Stimulated activated CD4-positive, alpha-beta T cell treated with anti-CD3 and anti-CD28 coated beads, Interleukin-12 subunit alpha, Interleukin-12 subunit beta, amount 100 ng/mL, for 48 hours (primary cell): ENCODE measurements around the gene GJA8.
A peak's percentile ranks its signal among the peaks of the same experiment; 100 is the strongest.
"Not testable (repeated sequence)": the region's sequence is repeated elsewhere in the genome, so short reads cannot be mapped to it uniquely, and the experiment has no call there.

Source experiments
- DNase-seq, 3 donors: peaks; one replicate each; pipeline ENCODE4 v3.0.0-alpha.2; 2020; ENCODE audit warnings: low read depth in 2 of 3, low spot score in 1 of 3

The GJA8 gene

GRCh38 chr1:147902253-147902845, at the start of gene GJA8:
Gene GJA8 (plus strand): TSS chr1:147902795. CDS start chr1:147907956, 5,161 bp downstream.
- DNase-seq = no peak

GRCh38 chr1:147853391-147853790, 49.2 kb upstream of the GJA8 start:
- no peak for DNase-seq

DNA sequence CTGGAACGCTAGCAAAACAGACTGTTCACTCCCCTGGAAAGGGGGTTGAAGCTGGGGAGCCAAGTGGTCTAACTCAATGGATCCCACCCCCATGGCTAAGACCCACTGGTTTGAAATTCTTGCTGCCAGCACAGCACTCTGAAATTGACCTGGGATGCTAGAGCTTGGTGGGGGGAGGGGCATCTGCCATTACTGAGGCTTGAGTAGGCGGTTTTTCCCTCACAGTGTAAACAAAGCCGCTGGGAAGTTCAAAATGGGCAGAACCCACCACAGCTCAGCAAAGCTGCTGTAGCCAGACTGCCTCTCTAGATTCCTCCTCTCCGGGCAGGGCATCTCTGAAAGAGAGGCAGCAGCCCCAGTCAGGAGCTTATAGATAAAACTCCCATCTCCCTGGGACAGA, 47.6 kb upstream of the GJA8 start:
- not testable (repeated sequence) for DNase-seq

GRCh38 chr1:147855996-147856395, 46.6 kb upstream of the GJA8 start:
- DNase-seq = not testable (repeated sequence)

DNA sequence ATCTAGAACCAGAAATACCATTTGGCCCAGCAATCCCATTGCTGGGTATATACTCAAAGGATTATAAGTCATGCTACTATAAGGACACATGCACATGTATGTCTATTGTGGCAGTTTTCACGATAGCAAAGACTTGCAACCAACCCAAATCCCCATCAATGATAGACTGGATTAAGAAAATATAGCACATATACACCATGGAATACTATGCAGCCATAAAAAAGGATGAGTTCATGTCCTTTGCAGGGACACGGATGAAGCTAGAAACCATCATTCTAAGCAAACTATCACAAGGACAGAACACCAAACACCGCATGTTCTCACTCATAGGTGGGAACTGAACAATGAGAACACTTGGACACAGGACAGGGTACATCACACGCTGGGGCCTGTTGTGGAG, 35.4 kb upstream of the GJA8 start:
- not testable (repeated sequence) for DNase-seq

GRCh38 chr1:147878022-147878421, 24.6 kb upstream of the GJA8 start:
- no peak for DNase-seq

DNA sequence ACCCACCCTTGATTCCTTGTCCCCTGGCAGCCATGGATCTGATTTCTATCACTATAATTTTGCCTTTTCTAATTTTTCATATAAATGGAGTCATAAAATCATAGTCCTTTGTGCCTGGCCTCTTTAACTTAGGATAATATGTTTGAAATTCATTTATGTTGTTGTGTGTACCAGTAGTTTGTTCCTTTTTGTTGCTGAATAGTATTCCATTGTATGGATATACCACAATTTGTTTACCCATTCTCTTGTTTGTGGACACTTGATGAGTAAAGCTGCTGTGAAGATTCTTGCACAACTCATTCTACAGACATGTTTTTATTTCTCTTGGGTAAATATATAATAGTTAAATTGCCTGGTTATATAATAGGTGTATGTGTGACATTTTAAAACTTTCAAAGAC, 22.7 kb upstream of the GJA8 start:
- DNase-seq = no peak

- DNase-seq = no peak
These were observed 20.1 kb upstream of the GJA8 start for GRCh38 chr1:147882535-147882934.

- peak; percentile 33 to 62 (median 54) for DNase-seq
These were observed 12.3 kb upstream of the GJA8 start for GRCh38 chr1:147890177-147890790.

DNA sequence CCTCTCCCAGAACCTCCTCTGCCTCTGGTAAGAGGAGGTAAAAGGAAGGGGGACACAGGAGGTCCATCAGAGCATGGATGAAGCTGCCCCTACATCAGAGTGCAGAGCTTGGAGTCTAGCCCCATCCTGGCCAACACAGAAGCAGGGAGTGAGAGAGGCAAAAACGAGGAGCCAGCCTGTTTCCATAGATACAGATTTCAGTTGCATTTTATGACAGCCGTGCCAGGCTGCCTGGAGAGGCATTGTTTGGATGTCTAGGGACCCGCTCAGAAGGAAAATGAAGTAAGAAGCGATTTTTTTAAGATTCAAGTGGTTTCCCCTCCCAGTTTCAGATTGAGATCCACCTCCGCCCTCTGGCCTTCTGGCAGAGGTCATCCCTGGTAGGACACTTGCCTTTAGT, 11.5 kb upstream of the GJA8 start:
- DNase-seq = no peak

DNA sequence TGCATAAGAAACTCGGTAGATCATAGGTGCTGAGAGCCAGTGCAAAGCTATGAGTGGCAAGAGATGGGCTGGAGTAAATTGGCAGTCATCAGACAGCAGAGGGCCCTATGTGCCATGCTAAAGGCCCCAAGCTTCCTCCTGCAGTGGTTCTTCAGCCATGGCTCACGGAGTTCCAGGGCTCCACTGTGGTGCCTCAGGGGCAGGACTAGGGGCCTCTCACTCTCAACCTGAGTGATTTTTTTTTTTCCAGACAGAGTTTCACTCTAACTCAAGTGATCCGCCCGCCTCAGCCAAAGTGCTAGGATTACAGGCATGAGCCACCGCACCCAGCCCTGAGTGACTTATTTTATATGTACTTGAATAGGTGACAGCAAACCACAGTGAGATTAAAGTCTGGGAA, 10.4 kb upstream of the GJA8 start:
- no peak for DNase-seq

- DNase-seq = peak in 2 of 3 donors; percentile 8 to 25
These were observed 9.8 kb upstream of the GJA8 start for GRCh38 chr1:147892731-147893214.

DNA sequence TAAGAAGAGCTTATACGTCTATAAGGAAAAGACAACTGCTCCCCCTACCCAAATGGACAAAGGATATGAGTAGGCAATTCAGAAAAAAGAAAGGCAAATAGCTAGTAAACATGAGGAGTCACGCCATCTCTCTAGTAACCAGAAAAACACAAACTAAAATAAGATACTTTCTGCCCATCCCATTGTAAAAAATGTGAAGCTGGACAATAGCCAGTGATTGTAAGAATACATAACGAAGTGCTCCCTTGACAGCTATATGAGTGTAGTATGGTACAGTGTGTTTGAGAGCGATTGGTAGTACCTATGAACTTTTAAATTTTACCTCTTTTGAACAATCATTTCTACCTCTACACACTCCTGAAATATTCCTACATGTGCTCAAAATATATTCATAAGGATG, 7.5 kb upstream of the GJA8 start:
- no peak for DNase-seq

DNA sequence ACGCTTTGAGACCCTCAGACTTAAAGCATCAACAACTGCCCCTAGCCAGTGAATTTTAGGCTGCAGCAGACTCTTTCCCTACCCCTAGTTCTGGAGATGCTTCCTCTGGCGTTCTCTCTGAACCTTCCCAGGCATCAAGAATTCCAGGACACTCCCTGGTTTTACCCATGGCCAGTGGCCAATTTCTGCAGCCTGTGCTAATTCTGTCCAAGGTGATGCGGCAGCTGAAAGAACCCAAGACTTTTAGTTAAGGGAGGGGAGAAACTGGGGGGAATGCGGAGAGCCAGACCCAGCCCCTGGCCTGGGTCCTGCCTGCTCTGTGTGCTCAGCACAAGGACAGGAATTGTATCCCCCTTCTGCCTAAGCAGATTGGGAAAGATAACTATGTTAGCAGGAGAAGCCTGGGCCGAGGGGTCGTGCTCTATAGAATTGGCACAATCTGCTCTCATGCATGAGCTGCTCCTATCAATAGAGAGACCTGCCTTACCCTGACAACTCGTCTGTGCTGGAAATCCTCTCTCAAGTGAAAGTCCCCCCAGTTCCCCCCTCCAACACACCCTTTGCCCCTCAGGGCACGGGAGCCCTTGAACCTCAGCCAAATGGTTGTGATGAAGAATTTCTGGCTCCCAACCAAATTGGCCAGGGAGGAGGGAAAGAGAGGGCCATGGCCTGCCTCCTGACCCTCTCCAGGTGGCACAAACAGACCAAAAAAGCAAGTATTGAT, 5.4 kb upstream of the GJA8 start:
- no peak for DNase-seq

DNA sequence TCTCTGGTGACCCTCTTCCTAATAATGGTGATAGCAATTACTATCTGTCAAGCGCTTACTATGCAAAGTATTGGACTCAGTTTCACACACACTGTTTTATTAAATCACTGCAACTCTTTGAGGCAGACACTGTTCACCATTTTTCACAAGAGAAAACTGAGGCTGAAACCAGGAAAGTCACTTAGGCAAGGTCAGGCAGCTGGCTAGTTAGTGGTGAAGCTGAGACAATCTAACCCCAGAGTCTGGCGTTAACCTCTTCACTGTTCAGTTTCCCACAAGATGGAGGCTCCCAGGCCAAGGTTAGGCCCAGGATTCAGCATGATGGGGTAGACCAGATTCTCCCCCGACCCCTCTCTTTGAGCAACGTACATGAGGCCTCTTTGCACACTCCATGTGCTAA, 4.8 kb upstream of the GJA8 start:
- DNase-seq = no peak

GRCh38 chr1:147904726-147905125, 2.1 kb downstream of the GJA8 start:
- DNase-seq = no peak

DNA sequence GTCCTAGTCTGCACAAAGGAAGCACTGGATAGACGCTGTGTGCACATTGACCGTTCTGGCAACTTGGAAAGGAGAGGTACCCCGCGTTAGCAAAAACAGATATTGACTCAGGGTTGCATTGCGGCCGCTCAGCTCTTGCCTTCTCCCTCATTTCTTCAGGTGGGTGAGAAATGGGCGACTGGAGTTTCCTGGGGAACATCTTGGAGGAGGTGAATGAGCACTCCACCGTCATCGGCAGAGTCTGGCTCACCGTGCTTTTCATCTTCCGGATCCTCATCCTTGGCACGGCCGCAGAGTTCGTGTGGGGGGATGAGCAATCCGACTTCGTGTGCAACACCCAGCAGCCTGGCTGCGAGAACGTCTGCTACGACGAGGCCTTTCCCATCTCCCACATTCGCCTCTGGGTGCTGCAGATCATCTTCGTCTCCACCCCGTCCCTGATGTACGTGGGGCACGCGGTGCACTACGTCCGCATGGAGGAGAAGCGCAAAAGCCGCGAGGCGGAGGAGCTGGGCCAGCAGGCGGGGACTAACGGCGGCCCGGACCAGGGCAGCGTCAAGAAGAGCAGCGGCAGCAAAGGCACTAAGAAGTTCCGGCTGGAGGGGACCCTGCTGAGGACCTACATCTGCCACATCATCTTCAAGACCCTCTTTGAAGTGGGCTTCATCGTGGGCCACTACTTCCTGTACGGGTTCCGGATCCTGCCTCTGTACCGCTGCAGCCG, 5.4 kb downstream of the GJA8 start:
- DNase-seq = no peak

GRCh38 chr1:147912553-147912952, 10.0 kb downstream of the GJA8 start:
- DNase-seq = no peak

DNA sequence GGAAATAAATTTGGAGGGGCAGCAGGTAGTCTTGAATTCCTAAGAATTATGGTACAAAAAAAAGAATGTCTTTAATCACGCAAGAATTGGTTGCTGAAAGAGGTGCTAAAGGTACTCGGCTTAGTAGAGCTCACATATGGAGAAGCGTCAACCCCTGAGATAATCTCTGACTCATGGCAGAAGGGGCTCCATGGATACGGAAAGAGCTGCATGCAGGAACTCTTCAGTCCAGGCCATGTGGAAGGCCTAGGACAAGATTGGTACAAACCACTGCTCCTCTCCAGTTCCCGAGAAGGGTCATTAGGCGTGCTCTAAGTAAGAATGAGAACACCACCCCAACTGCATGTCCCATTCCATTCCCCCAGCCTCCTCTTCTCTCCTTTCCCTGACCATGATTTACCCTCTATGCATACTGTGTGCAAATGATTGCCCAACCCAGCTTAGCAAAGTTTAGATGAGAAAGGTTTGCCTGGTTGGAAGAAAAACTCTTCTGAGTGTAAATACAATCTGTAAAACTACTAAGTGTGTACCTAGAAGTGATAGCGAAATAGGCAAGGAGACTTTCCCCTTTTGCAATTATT, 10.9 kb downstream of the GJA8 start:
- no peak for DNase-seq

- no peak for DNase-seq
These were observed 17.3 kb downstream of the GJA8 start for GRCh38 chr1:147919896-147920295.

DNA sequence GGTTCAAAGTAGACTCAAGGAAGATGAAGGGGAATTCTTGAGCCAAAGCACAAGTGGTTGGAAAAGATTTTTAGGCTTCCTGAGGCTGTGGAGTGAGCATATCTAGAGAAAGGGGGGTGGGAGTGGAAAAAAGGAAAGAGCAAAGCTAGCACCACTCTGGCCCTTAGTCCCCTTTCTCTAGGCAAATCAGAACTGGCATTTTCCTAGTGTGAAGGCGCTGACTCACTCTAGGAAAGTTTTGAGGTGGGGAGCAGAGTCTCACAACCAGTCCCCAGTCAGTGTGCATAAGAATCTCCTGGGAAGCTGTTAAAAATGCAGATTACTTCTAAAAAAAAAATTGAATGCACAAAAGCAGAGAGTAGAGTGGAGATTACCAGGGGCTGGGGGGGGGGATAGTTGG, 22.2 kb downstream of the GJA8 start:
- no peak for DNase-seq
